GM10266 (cell line): Measurements from ENCODE around the gene ALX3.

ENCODE experiments used
- DNase-seq: peaks from one replicate; pipeline ENCODE4 v3.0.0; 2012; ENCODE audit errors: extremely low spot score
- CTCF ChIP-seq: IDR thresholded peaks from 2 replicates; pipeline ENCODE4 v1.5.1; 2012; ENCODE audit warnings: mild to moderate bottlenecking, low read depth; ENCODE audit not compliant: control insufficient read depth, insufficient read depth; ENCODE audit errors: missing control alignments

The ALX3 gene

GRCh38 chr1:110017792-110018191 lies 52.7 kb downstream of the ALX3 start:
- DNase-seq, result no peak

GRCh38 chr1:110012100-110012780 lies 58.2 kb downstream of the ALX3 start:
- TF ChIP-seq CTCF, result no peak
- DNase-seq, result peak; percentile 35

More at GRCh38 chr1:110017792-110018191, 52.7 kb downstream of the ALX3 start:
- no peak for TF ChIP-seq CTCF

- peak; percentile 81 for DNase-seq
- TF ChIP-seq CTCF, result peak; percentile 76
These were observed 58.9 kb downstream of the ALX3 start for GRCh38 chr1:110011527-110012041.
